SK-N-SH treated with all-trans-retinoic acid at 6 μM for 48 hours (cell line): ENCODE results near the gene MYOC.
"Not testable (repeated sequence)": the region's sequence is repeated elsewhere in the genome, so short reads cannot be mapped to it uniquely, and the experiment has no call there.

Experiments
- ATAC-seq: fragments of 200-7000 bp; cut with Tn5 transposase; 3 replicates; pipeline ENCODE4 v1.9.1; 2020; ENCODE audit warnings: mild to moderate bottlenecking, moderate library complexity
- CREB5 ChIP-seq: fragments of 250-450 bp; sonication (Bioruptor Pico); IDR thresholded peaks from 2 replicates; pipeline ENCODE4 v1.5.1; 2020; ENCODE audit warnings: low read depth, mild to moderate bottlenecking, moderate library complexity
- CSDC2 ChIP-seq: fragments of 250-450 bp; sonication (Bioruptor Pico); IDR thresholded peaks from 2 replicates; pipeline ENCODE4 v1.5.0; 2020; ENCODE audit warnings: mild to moderate bottlenecking, moderate library complexity
- CSRNP3 ChIP-seq: fragments of 250-450 bp; sonication (Bioruptor Pico); IDR thresholded peaks from 2 replicates; pipeline ENCODE4 v1.5.1; 2021; ENCODE audit warnings: mild to moderate bottlenecking, moderate library complexity
- ESRRG ChIP-seq: fragments of 250-450 bp; sonication (Bioruptor Pico); IDR thresholded peaks from 2 replicates; pipeline ENCODE4 v1.6.1; 2021; ENCODE audit warnings: mild to moderate bottlenecking
- GLIS3 ChIP-seq: fragments of 250-450 bp; sonication (Bioruptor Pico); IDR thresholded peaks from 2 replicates; pipeline ENCODE4 v1.5.0; 2020; ENCODE audit warnings: mild to moderate bottlenecking, moderate library complexity
- ISL1 ChIP-seq: fragments of 250-450 bp; sonication (Bioruptor Pico); IDR thresholded peaks from 2 replicates; pipeline ENCODE4 v2.1.2; 2022; ENCODE audit warnings: mild to moderate bottlenecking, moderate library complexity
- OSR1 ChIP-seq: fragments of 250-450 bp; sonication (Bioruptor Pico); IDR thresholded peaks from 2 replicates; pipeline ENCODE4 v1.8.0; 2022; ENCODE audit warnings: moderate library complexity, mild to moderate bottlenecking, inconsistent platforms
- POU6F1 ChIP-seq: fragments of 250-450 bp; sonication (Bioruptor Pico); IDR thresholded peaks from 2 replicates; pipeline ENCODE4 v1.8.0; 2021; ENCODE audit warnings: low read depth, mild to moderate bottlenecking, moderate library complexity, borderline replicate concordance
- PPARA ChIP-seq: fragments of 250-450 bp; sonication (Bioruptor Pico); IDR thresholded peaks from 2 replicates; pipeline ENCODE4 v1.5.0; 2020; ENCODE audit warnings: mild to moderate bottlenecking, borderline replicate concordance
- RARB ChIP-seq: fragments of 250-450 bp; sonication (Bioruptor Pico); IDR thresholded peaks from 2 replicates; pipeline ENCODE4 v1.8.0; 2021; ENCODE audit warnings: mild to moderate bottlenecking, moderate library complexity
- TCF4 ChIP-seq: fragments of 250-450 bp; sonication (Bioruptor Pico); IDR thresholded peaks from 2 replicates; pipeline ENCODE4 v1.8.0; 2021; ENCODE audit warnings: mild to moderate bottlenecking, moderate library complexity, borderline replicate concordance
- TOX ChIP-seq: fragments of 250-450 bp; sonication (Bioruptor Pico); IDR thresholded peaks from 2 replicates; pipeline ENCODE4 v1.8.0; 2021; ENCODE audit warnings: mild to moderate bottlenecking, moderate library complexity, borderline replicate concordance
- TSHZ2 ChIP-seq: fragments of 250-450 bp; sonication (Bioruptor Pico); IDR thresholded peaks from 2 replicates; pipeline ENCODE4 v1.5.0; 2020; ENCODE audit warnings: mild to moderate bottlenecking, moderate library complexity
- ZC3H10 ChIP-seq: fragments of 250-450 bp; sonication (Bioruptor Pico); IDR thresholded peaks from 2 replicates; pipeline ENCODE4 v1.5.1; 2021; ENCODE audit warnings: mild to moderate bottlenecking, moderate library complexity
- ZFP3 ChIP-seq: fragments of 250-450 bp; sonication (Bioruptor Pico); IDR thresholded peaks from 2 replicates; pipeline ENCODE4 v1.5.0; 2020; ENCODE audit warnings: mild to moderate bottlenecking, moderate library complexity
- ZFP30 ChIP-seq: fragments of 450-650 bp; formaldehyde crosslinking; IDR thresholded peaks from 2 replicates; pipeline ENCODE4 v1.5.0; 2022; ENCODE audit warnings: mild to moderate bottlenecking, moderate library complexity
- ZNF565 ChIP-seq: fragments of 450-650 bp; formaldehyde crosslinking; conservative IDR thresholded peaks from 2 replicates; pipeline ENCODE4 v1.5.0; 2020; ENCODE audit warnings: low read depth, mild to moderate bottlenecking, moderate library complexity
- ZNF8 ChIP-seq: fragments of 450-650 bp; formaldehyde crosslinking; IDR thresholded peaks from 2 replicates; pipeline ENCODE4 v1.5.0; 2020; ENCODE audit warnings: mild to moderate bottlenecking, moderate library complexity

The MYOC gene

GRCh38 chr1:171613282-171613681 is 39.2 kb downstream of the MYOC start:
- TF ChIP-seq TOX (CRISPR knock-in tag) = no peak
- no peak for ATAC-seq

GRCh38 chr1:171611306-171611705 is 41.2 kb downstream of the MYOC start:
- ATAC-seq = no peak
- TF ChIP-seq RARB (CRISPR knock-in tag) (no peak), PPARA (CRISPR knock-in tag) (no peak), ZC3H10 (no peak), ESRRG (CRISPR knock-in tag) (no peak), CREB5 (no peak), TSHZ2 (CRISPR knock-in tag) (no peak), ZFP30 (no peak), GLIS3 (CRISPR knock-in tag) (no peak), ZNF565 (CRISPR knock-in tag) (no peak), ZFP3 (CRISPR knock-in tag) (no peak), TOX (CRISPR knock-in tag) (no peak), OSR1 (CRISPR knock-in tag) (no peak)

GRCh38 chr1:171610385-171610784 is 42.1 kb downstream of the MYOC start:
- TF ChIP-seq GLIS3 (CRISPR knock-in tag) (no peak), RARB (CRISPR knock-in tag) (no peak), ESRRG (CRISPR knock-in tag) (no peak), CSDC2 (CRISPR knock-in tag) (no peak), POU6F1 (CRISPR knock-in tag) (no peak), CSRNP3 (CRISPR knock-in tag) (no peak)
- ATAC-seq = no peak

GRCh38 chr1:171606402-171606941 is 46.0 kb downstream of the MYOC start:
- no peak for ATAC-seq
- no peak for TF ChIP-seq TCF4 (CRISPR knock-in tag)
- no peak for TF ChIP-seq CREB5
- no peak for TF ChIP-seq GLIS3 (CRISPR knock-in tag)

- ATAC-seq = not testable (repeated sequence)
These were observed 49.4 kb downstream of the MYOC start for GRCh38 chr1:171603042-171603441.

- TF ChIP-seq ESRRG (CRISPR knock-in tag) = no peak
- TF ChIP-seq ZNF8 (CRISPR knock-in tag) = no peak
- no peak for TF ChIP-seq RARB (CRISPR knock-in tag)
- TF ChIP-seq ISL1 (CRISPR knock-in tag) = no peak
- TF ChIP-seq POU6F1 (CRISPR knock-in tag) = no peak
- TF ChIP-seq CREB5 = no peak
- no peak for ATAC-seq
These were observed 51.6 kb downstream of the MYOC start for GRCh38 chr1:171600862-171601261.

- ATAC-seq = not testable (repeated sequence)
These were observed 52.2 kb downstream of the MYOC start for GRCh38 chr1:171600310-171600709.
